CD4-positive, alpha-beta T cell treated with Interleukin-17A for 1 hour (primary cell): ENCODE measurements around the gene B4GALNT3.
A peak's percentile ranks its signal among the peaks of the same experiment; 100 is the strongest.

Experiments used
- DNase-seq: peaks from one replicate; pipeline ENCODE4 v3.0.0-alpha.2; 2020

Gene B4GALNT3

GRCh38 chr12:541676-542324 lies 82.1 kb downstream of the B4GALNT3 start:
- no peak for DNase-seq

GRCh38 chr12:542395-543113 lies 82.8 kb downstream of the B4GALNT3 start:
- no peak for DNase-seq

GRCh38 chr12:543114-543451 lies 83.3 kb downstream of the B4GALNT3 start:
- DNase-seq, result no peak

- no peak for DNase-seq
Observed at GRCh38 chr12:544142-544541, 84.4 kb downstream of the B4GALNT3 start.

- DNase-seq, result no peak
Observed at GRCh38 chr12:544941-545635, 85.3 kb downstream of the B4GALNT3 start.

GRCh38 chr12:545835-546234 lies 86.1 kb downstream of the B4GALNT3 start:
- no peak for DNase-seq

- no peak for DNase-seq
Observed at GRCh38 chr12:546265-546919, 86.7 kb downstream of the B4GALNT3 start.

GRCh38 chr12:546920-547845 lies 87.4 kb downstream of the B4GALNT3 start:
- peak; percentile 68 for DNase-seq

- no peak for DNase-seq
Observed at GRCh38 chr12:547883-548470, 88.2 kb downstream of the B4GALNT3 start.

GRCh38 chr12:549476-550082 lies 89.8 kb downstream of the B4GALNT3 start:
- DNase-seq, result no peak

- no peak for DNase-seq
Observed at GRCh38 chr12:550473-551260, 90.9 kb downstream of the B4GALNT3 start.

GRCh38 chr12:552466-552865 lies 92.7 kb downstream of the B4GALNT3 start:
- no peak for DNase-seq

- DNase-seq, result peak; percentile 26
Observed at GRCh38 chr12:553216-554000, 93.7 kb downstream of the B4GALNT3 start.

- no peak for DNase-seq
Observed at GRCh38 chr12:554001-554285, 94.2 kb downstream of the B4GALNT3 start.

GRCh38 chr12:556498-556897 lies 96.8 kb downstream of the B4GALNT3 start:
- DNase-seq, result no peak

GRCh38 chr12:558580-558979 lies 98.8 kb downstream of the B4GALNT3 start:
- DNase-seq, result no peak

- DNase-seq, result no peak
Observed at GRCh38 chr12:559208-559905, 99.6 kb downstream of the B4GALNT3 start.

GRCh38 chr12:559906-560455 lies 100.2 kb downstream of the B4GALNT3 start:
- DNase-seq, result no peak

- no peak for DNase-seq
Observed at GRCh38 chr12:560691-561390, 101.1 kb downstream of the B4GALNT3 start.
